Cardiac fibroblast (primary cell): ENCODE results near the gene TMEM94.

Experiments used
- DNase-seq, 2 donors: peaks; one replicate each; pipeline versions ENCODE4 v3.0.0 to v3.0.0-alpha.2; 2010; ENCODE audit warnings: low read depth in 2 of 2
- H3K4me3 ChIP-seq, 2 donors: replicated peaks in 1 of 2; 1 replicate in 1 of 2; 2 replicates in 1 of 2; pipeline ENCODE4 v1.5.1; 2011; ENCODE audit warnings: low read depth in 2 of 2, low read length in 2 of 2, mild to moderate bottlenecking in 2 of 2, moderate library complexity in 1 of 2
- TF ChIP-seq, protein P1 (sequence below): IDR thresholded peaks from one replicate; pipeline ENCODE4 v1.5.1; 2011; ENCODE audit warnings: low read depth, mild to moderate bottlenecking, low read length, inconsistent platforms

Gene TMEM94

GRCh38 chr17:75414488-75414887 lies 41.9 kb upstream of the TMEM94 start:
- H3K4me3 ChIP-seq: no peak overlapping the region

DNA sequence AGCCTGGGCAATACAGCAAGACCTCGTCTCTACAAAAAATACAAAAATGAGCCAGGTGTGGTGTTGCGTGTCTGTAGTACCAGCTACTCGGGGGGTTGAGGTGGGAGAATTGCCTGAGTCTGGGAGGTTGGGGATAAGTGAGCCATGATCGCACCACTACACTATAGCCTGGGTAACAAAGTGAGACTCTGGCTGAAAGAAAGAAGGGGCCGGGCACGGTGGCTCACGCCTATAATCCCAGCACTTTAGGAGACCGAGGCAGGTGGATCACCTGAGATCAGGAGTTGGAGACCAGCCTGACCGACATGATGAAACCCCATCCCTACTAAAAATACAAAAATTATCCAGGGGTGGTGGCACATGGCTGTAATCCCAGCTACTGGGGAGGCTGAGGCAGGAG lies 40.4 kb upstream of the TMEM94 start:
- no peak overlapping the region for H3K4me3 ChIP-seq
- no peak for DNase-seq
- TF ChIP-seq, protein P1, sequence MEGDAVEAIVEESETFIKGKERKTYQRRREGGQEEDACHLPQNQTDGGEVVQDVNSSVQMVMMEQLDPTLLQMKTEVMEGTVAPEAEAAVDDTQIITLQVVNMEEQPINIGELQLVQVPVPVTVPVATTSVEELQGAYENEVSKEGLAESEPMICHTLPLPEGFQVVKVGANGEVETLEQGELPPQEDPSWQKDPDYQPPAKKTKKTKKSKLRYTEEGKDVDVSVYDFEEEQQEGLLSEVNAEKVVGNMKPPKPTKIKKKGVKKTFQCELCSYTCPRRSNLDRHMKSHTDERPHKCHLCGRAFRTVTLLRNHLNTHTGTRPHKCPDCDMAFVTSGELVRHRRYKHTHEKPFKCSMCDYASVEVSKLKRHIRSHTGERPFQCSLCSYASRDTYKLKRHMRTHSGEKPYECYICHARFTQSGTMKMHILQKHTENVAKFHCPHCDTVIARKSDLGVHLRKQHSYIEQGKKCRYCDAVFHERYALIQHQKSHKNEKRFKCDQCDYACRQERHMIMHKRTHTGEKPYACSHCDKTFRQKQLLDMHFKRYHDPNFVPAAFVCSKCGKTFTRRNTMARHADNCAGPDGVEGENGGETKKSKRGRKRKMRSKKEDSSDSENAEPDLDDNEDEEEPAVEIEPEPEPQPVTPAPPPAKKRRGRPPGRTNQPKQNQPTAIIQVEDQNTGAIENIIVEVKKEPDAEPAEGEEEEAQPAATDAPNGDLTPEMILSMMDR: no peak

More at GRCh38 chr17:75414488-75414887, 41.9 kb upstream of the TMEM94 start:
- no peak for DNase-seq
- TF ChIP-seq, protein P1: no peak

GRCh38 chr17:75417054-75417580 lies 39.3 kb upstream of the TMEM94 start:
- peak in 1 of 2 donors; percentile 27 for DNase-seq
- no peak overlapping the region for H3K4me3 ChIP-seq
- TF ChIP-seq, protein P1: no peak

DNA sequence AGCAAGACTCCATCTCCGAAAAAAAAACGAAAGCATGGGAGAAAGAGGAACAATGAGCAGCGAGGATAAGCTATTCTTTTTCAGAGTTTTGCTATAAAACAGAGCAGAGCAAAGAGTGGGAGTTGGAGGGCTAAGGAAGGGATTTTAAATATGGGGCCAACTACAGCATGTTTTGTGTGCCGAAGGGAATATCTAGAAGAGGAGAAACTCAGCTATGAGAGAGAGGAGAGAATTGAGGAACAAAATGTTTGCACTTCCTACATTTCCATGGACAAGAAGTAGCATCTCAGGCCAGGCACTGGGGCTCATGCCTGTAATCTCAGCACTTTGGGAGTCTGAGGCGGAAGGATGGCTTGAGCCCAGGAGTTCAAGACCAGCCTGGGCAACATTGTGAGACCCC lies 37.9 kb upstream of the TMEM94 start:
- H3K4me3 ChIP-seq: no peak overlapping the region
- DNase-seq: no peak
- TF ChIP-seq, protein P1: no peak

DNA sequence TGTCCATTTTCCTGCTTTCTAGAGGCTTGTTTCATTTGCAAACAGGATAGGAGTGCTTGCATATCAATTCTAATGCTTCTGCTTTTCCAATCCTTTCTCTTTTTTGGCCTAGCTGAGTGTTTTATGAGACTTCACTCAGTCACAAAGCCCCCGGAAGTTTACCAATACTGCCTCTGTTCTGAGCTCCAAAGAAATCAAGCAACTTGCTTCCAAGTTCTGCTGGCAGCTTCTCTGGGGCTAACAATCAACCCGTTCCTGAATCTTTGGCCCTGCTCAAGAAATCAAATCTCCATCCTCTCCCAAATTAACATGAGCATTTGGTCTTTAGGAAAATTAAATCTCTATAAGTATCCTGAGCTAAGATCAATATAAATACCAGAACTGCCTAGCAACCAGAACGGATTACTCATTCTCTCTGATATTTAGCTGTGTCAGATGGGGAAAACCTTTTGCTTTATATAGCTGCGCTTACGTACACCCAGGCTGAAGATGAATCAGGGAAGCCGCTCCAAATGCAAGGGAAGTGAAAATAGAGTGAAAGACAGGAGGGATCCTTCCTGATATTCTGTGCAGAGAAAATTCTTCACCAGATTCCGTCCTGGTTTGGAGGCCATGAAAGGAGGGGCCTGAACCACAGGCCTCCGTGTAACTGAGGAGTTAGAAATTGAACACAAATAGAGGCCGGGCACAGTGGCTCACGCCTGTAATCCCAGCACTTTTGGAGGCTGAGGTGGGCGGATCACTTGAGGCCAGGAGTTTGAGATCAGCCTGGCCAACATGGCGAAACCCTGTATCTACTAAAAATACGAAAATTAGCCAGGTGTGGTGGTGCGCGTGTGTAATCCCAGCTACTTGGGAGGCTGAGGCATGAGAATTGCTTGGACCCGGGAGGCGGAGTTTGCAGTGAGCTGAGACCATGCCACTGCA lies 27.6 kb upstream of the TMEM94 start:
- H3K4me3 ChIP-seq: no peak overlapping the region
- DNase-seq: peak; percentile 66 to 84
- TF ChIP-seq, protein P1: no peak

GRCh38 chr17:75430159-75430974 lies 26.1 kb upstream of the TMEM94 start:
- TF ChIP-seq, protein P1: no peak
- H3K4me3 ChIP-seq: no peak overlapping the region
- peak; percentile 34 to 53 for DNase-seq
